HG03354 (cell line): ENCODE results near the gene CHCHD1.

Experiments
- ATAC-seq: cut with Tn5 transposase; IDR thresholded peaks from one replicate; pipeline ENCODE4 v1.9.1; 2021; ENCODE audit warnings: mild to moderate bottlenecking; ENCODE audit not compliant: unreplicated experiment, poor library complexity, severe bottlenecking

Gene CHCHD1

DNA sequence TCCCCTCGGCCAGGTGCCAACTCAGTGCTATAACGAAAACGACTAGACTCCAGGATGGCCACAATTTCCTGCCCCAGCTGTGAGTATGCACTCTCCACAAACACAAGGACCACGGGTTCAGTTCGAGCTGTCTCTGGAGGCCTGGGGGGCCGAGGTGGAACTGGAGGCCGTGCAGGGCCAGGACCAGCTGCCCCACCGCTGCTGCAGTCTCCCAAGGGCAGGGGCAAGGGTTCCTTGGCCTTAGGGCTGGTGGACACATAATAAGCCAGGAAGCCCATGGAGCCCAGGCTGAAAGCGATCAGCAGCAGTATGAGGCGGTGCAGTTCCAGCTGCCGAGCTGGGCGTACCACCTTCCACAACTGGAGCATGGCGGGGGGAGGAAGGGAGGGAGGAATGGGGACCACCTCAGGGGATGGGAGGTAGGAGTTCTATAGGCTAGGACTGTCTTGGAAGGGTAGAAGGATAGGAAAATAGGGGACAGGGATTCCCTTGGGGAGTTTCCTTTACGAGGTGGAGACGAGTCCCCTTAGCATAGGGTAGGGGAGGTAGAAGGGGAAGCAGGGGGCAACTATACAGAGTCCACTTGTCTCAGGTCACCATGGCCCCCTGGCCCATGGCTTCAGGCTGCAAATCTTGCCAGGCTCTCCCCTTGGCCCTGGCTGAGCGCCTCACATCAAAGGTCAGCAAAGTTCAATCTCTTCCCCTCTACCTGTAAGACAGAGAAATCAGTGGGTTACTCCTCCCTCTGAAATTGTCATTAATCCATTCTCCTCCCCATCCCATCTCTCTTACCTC, 26.4 kb downstream of the CHCHD1 start:
- no peak for ATAC-seq

DNA sequence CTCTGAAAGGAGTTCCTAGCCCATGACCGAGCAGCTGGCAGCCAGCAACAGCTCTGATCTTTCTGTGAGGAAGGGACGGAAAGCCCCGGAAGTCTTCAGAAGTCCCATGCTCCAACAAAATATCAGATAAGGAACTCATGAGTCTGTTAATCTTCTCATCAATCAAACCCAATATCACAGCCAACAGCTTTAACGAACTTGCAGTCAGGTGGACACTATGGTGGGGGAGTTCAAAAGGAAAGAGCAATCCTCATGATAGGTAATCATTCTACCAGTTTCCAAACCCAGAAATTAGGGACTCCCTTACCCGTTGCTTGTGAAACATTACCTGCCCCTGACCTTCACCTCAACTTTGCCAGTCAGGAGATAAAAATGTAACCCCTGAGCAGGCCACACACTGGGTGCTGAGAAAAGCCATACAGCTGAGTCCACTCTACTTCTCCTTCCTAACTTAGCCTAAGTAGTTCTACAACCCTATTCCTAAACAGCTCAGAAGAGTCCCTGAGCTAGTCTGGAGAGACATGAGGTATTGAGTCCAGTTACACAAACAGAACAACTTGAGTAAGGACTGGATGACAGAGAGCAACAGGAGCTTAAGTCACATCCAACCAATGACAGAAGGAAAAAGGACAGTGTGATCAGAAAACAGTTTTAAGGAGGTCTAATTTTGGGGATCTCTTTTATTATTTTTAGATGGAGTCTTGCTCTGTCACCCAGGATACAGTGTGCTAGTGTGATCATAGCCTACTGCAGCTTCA, 27.4 kb downstream of the CHCHD1 start:
- no peak for ATAC-seq

DNA sequence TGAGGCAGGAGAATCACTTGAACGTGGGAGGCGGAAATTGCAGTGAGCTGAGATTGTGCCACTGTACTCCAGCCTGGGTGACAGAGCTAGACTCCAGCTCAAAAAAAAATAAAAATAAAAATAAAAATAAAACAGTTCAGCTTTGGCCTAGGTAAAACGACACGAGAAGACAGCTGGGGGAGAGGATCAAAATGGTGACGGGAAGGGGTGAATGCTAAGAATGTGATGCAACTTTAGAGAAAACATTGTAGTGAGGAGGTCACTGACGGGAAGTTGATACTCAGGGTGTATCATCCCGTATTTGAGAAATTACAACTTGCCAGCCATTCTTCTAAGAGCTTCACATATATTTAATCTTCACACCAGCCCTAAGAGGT, 28.5 kb downstream of the CHCHD1 start:
- no peak for ATAC-seq

DNA sequence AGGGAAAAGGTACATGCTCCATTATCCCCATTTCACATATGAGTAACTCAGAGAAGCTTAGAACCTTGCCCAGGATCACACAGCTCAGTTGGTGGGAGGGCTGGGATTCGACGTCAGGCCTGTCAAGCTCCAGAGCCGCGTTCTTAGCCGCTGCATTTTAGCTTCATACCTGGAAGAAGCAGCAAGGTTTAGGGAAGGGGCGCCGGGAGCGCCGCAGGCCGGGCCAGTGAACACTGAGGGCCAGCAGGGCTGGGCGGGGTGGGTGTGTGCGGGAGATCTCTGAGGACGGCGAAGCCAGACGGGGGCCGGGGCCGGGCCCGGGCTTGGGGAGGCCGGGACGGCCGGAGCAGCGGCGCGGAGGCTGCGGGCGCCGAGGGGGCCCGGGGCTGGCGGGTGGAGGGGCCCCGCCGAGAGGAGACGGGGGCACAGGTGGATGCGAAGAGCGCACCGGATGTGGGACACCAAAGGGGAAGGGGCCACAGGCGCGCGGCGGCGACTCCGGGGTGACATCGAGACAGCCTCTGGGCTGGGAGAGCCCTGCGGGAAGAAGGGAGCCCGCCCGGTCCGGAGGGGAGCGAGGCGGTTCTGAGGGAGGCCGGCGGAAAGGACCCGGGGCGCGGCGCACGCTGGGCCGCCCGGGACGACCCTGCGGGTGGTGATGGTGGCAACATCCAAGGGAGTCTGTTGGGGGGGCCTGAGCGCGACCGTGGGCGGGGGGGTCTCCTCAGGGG, 29.1 kb downstream of the CHCHD1 start:
- ATAC-seq = peak; percentile 32

DNA sequence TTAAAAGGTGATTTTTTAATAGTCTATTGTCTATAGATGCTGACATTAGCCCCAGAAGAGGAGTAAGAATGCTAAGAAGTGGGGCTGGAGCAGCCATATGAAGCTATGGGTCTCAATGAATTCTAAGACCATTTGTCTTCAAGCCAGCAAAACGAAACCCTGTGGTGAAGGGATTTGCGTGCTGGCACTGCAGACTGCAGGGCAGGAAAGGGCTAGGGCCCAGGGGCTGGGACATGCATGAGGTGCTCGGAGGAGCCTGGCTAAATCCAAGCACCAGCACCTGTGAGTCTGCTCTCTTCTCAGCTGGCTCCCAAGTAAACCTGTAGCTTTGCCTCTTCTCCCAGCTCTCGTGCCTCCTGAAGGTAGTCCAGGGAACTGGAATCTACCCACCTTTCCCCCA, 30.8 kb downstream of the CHCHD1 start:
- no peak for ATAC-seq

DNA sequence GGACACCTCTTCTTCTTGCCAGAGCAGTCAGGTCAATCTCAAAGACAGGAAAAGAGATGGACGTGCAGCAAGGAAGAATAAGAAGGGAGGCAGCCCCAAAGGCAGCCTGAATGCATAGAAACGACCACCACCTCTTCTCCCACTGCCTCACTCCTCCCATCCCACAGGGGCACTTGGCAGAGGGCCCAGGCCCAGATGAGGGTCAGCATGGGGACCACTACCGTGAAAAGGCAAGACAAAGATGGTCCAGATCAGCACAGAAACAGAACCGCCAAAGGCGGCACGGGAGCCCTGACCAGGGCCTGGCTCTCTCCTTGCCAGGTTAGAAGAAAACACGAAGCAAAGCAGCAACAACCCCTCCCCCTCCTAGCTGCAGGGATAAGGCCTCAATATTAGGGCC, 31.5 kb downstream of the CHCHD1 start:
- no peak for ATAC-seq

DNA sequence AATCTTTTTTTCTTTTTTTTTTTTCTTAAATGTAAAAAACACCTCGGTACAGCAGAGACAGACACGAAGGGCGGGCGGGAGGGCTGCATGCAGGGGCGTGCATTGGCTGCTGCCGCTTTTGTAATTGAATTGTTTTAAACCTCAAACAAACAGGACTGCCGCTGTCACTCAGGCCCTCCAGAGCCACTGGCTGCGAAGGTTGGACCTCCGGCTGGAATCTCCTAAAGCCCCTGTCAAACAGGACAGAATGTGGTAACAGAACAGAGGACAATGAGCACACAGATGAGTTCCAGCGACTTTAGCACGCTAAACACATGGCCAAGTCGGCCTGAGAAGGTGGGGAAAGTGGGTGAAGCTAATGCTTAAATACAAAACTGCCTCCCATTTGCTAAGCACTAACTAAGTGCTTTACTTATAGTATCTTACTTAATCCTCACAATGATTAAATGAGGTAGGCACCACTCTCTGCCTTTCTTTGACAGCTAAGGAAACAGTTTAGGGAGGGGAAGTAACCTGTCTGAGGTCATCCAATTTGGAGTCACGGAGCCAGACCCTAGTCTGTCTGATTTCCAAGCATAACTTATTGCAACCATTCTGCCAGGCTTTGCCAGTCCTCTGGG, 32.5 kb downstream of the CHCHD1 start:
- no peak for ATAC-seq

DNA sequence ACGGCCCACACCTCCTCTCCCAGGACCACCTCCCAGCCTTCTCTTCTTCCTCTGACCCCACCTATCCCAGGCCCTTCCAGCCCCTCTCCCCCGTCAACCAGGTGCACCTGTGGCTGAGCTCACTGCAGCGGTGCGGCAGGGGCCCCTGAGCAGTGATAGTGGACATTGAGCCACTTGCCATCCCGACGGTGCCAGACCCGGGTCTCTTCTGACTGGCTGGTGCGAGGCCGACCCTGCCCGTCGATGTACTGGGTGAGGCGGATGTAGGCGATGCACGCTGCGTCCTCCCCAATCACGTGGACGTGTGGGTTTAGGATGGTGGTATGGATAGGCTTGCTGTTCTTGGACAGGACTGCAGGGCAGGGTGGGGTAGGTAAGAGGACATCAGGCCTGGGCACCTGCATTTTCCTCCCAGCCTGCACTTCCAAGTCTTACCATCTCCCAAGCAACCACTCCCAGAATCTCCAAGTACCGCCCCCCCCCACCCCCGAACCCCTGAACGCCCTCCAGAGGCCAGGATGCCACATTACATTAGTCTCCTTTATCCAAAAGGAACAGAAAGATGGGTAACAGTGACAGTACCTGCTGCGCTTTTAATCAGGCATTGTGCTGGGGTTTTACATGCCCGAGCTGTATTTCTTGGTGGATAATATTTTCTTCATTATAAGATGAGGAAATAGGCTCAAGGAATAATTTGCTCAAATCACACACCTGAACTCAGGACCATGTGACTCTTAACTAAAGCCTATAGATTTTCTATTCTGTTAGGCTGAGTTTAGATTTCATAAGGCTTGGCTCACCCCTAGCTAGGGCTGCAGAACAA, 33.3 kb downstream of the CHCHD1 start:
- ATAC-seq = no peak

DNA sequence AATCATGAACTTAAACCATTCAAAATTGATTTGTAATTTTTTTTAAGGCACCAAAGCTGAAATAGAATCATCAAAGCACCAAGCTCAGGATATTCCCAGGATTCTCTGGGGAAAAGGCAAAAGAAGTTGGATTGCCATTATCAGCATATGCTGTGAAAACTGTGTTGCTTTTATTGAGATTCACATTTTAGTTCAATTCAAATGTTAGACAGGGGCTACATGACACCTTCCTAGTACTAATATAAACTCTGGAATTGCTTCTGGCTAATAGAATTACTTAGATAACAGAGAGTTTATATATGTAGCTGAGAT, 33.8 kb downstream of the CHCHD1 start:
- ATAC-seq = no peak

DNA sequence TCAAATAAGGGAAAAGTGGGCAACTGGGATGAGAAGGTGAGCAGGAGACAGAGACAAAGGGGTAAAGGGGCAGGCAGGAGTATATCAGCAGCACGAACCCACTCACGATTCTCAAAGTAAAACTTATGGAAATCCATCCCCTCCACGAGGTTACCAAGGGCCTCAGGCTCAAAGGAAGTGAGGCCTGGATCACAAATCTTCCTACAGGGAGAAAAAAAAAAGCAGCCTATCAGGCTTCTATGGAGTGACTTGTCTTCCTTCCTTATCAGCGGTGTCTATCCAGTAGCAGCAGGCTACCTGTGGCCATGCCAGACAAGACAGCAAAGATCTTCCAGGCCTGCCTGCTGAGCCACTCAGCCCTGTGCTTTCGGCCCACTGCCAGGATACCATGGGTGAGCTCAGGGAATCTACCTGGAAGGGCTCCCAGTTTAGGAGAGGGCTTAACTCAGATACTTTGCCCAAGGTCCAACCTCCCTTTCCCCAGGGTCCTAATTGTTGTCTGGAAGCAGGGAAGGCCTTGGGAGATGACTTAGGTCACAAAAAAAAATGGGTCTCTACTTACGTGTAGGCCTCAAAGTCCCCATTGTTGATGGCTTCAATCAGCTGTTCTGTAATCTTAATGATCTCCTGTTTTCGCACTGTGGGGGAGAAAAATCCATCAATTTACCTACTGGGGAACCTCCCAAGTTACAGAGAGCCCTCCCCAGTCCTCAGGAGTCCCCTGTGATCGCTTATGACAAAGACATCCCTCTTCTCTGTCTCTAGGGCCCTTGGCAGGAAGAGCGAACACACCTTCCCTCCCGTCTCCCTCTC, 35.3 kb downstream of the CHCHD1 start:
- no peak for ATAC-seq

DNA sequence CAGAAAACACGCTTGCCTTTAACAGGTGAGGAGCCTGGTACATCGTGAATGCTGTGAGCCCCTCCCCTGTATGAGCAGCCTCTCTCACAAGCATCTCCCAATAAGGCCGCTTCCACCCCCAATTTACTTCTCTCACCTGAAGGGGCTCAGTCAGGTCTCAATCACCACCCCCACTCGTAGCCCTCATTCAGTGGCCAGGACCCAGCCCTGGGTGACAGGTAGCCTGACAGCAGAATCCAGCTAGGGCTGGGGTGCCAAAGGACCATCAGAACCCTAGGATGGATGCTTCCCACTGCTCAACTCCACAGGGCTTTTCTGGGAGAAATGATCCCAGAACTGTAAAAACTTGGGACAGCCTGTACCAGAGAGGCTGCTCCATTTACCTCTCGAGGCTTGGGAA, 36.0 kb downstream of the CHCHD1 start:
- no peak for ATAC-seq

DNA sequence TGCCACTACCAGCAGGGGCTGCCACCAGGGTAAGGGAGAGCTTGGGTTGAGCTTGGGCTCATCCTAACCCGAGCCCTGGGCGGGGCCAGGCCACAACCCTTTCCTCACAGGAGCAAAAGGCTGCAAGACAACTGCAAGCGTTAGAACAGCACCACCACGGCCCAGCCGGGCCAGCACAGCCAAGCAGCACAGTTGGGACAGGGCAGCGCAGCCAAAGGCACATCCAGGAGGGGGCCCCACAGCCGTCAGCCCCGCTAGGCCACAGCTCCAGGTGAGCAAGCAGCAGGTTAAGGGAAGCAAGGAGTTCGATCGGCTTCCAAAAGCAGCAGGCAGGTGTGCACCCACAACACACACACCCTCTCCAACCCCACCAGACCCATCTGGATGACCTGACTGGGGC, 36.6 kb downstream of the CHCHD1 start:
- ATAC-seq = no peak

DNA sequence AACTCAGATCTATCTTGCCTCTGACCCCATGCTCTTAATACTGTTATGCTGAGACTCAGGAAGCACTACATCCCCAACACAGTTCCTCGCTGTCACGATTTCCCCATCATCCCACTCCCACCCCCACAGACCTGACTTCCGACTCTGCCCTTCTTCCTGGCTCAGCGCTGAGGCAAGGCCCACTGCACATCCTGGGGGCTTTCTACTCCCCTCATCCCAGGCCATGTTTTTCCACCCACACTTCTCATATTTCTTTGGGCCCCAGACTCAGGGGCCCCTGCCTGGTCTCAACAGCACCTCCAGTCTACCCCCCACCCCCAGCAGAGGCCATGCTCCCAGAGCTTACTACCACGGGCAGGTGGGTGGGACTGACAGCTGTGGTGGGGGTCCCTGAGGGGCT, 37.2 kb downstream of the CHCHD1 start:
- no peak for ATAC-seq

DNA sequence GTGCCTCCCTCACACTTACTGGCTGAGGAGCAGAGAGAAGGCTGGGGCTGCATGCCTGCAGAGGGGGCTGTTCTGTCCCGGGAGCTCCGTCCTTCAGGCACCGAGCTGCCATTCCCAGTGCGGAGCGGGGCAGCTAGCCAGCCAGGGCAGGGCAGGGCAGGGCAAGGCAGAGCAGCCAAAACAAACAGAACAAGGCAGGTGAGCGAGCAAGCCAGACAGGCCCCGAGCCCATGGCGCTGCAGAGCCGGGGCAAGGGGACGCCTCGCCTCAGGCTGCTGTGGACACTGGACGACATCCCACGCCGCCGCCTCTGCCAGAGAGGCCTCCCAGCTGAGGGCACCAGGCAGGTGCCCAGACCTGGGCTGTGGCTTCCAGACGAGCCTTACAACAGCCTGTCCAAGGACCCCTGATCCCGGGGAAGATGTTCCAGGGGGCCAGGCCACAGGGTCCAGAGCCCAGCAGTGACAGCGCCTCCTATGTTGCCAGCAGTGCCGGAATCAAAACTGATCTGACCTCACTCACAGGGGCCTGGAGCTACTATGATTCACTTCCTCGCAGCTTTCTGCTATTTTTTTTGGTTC, 37.8 kb downstream of the CHCHD1 start:
- ATAC-seq = no peak

DNA sequence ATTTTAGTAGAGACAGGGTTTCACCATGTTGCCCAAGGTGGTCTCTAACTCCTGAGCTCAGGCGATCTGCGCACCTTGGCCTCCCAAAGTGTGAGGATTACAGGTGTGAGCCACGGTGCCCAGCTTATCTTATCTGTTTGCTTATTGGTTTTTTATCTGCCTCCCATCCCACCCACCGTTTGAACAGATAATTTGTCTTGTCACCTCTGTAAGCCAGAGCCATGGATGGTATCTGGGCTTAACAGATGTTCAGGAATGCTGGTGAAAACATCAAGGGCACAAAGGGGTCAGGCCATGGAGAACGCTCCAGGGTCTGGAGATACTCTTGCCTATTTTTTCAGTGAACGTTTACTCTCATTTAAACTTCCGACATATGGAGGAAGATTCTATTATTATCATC, 41.5 kb downstream of the CHCHD1 start:
- ATAC-seq = no peak

DNA sequence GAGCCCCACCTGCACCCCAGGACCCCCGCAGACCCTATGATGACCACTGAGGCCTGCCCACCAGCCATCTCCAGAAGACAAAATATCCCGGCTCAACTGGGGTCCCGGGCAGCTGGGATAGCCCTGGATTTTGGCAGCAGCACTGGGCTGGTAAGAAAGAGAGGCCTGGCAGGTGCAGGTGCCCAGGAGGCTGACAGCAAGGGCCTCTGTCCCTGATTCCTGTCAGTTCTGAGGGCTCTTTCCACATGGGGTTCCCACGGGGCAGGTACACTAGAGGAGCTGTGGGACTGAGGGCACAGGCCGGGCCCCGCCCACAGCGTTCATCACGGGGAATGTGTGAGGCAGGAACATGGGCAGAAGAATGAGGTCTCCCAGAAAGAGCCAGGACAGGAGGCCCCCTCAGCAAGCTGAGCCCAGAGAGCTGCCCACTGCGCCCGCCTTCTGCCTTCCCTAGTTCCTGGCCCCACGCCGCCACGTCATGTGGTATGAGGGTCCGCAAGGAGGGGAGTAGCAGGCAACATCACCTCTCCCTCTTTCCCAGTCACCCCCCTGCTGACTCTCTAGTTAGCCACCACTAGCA, 42.4 kb downstream of the CHCHD1 start:
- ATAC-seq = no peak

DNA sequence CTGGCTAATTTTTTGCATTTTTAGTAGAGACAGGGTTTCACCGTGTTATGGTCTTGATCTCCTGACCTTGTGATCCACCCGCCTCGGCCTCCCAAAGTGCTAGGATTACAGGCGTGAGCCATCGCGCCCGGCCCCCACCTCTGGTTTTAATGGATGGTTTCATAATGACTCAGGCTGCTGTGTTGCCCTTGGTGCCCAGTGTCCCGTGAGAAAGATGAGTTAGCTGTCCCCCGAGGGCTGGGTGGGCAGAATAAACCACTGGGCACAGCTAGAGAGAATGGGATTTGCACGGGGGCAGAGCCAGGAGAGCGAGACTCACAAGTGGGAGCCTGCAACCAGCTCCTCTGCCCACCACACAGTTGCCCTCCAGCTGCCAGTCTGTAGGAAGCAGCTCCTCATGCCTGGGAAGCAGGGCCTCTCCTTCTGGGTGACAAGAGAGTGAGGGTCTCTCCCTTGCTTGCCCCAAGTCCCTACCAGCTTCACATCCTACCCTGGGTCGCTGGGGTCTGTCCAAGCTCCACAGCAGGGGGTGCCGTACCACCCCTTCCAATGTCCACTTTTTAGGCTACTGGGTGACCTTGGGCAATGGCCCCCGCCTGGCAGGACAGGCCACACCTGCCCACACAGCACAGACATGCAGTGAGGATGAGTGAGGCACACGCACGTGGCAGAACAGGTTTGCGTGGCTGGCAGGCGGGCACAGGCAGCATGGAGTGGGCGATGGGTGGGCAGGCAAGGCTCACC, 45.7 kb downstream of the CHCHD1 start:
- no peak for ATAC-seq

DNA sequence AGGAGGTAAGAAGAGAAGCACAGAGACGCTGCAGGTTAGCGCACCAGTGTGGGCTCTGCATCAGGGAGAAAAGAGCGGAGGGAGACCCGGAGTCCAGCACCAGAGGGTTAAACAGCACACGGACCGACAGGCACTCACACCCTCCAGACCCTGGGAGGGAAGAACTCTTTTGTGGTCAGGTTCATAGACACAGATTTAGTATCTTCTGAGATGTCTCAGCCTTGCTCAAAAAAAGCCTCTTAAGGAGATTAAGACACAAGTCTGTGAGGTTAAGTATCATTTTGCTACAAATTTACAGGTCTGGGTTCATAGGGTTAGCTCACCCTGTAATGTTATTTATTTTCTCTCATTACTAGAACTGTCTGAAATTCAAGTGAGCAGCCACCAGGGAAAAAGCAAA, 46.3 kb downstream of the CHCHD1 start:
- no peak for ATAC-seq
